Measurements from ENCODE around the gene TSHZ2.

DNA sequence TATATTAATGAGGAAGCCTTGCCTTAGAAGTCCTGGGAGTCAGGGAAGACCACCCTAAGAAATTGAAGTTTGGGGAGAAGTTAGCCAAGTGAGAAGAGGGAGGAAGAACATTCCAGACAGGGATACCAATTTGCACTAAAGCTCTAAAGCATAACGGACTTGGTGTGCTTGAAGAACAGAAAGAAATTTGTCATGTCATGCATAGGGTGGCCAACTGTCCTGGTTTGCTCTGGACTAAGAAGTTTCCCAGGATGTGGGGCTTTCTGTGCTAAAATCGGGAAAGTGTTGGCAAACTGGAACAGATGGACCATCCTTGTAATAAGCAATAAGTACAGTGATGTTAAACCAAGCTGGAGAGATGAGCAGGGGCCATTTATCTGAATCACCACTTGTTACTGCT is 403.9 kb downstream of the TSHZ2 start:
- TF ChIP-seq CTCF (IDR thresholded peaks at IDR 0.05; ENCODE audit: low read length) (no peak), EZH2 (IDR thresholded peaks at IDR 0.05; ENCODE audit: borderline replicate concordance, low read length) (no peak)

Data from OCI-LY1 (cell line).